Measurements from ENCODE around the gene TMEM272.

TMEM272 gene

DNA sequence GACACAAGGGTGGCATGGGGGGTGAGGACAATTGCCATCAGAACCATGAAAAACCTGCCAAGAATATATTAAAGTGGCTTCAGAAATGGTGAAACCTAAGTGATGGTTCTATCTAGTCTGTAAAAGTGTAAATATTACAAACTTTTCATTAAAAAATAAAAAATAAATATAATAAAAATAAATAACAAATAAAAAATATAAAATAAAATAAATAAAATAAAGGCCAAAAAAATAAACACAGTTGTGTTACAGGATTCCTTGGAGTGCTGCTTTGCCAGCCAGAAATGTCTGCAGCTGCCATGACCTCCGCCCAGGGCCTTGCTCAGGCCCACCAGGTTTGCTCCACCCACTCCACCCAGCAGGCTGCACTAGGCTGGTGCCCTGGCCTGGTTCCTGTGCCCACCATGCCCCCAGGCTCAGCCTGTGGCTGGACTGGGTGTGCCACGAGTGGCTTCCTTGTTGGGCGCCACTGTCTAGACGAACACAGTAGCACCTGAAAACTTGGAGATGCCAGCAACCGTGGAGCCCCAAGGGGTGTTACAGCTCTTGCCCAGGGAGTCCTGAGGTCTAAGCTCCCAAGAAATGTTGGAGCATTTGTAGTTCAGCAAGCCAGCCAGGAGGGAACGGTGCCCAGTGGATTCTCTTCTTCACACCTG is 37.7 kb upstream of the TMEM272 start:
- Histone ChIP-seq H4K20me1 (ENCODE audit: low read depth, low read length) (no peaks in the 10 kb centered on the region), H3K27me3 (ENCODE audit: low read length) (no peaks in the 10 kb centered on the region), H2AFZ (ENCODE audit: low read depth, low read length, severe bottlenecking) (no peak overlapping the region), H3K4me3 (ENCODE audit: insufficient read depth, low read length, poor library complexity, severe bottlenecking) (no peak overlapping the region), H3K9me2 (replicated peaks; ENCODE audit: insufficient read depth, low read length) (no peaks in the 10 kb centered on the region), H3K27ac (ENCODE audit: low read depth, low read length) (no peak overlapping the region), H3K9ac (ENCODE audit: low read length) (no peak overlapping the region), H3K79me2 (ENCODE audit: insufficient read depth, low read length) (no peaks in the 10 kb centered on the region), H3K36me3 (ENCODE audit: low read length) (no peaks in the 10 kb centered on the region), H3F3A (ENCODE audit: insufficient read depth) (no peaks in the 10 kb centered on the region), H3K9me3 (ENCODE audit: insufficient read depth, low read length) (peaks cover 14% of the 10 kb centered on the region; the same call in 1 of the 2 replicates), H3K4me2 (ENCODE audit: low read depth, low read length, poor library complexity, severe bottlenecking) (no peak overlapping the region)
- TF ChIP-seq, protein P1, sequence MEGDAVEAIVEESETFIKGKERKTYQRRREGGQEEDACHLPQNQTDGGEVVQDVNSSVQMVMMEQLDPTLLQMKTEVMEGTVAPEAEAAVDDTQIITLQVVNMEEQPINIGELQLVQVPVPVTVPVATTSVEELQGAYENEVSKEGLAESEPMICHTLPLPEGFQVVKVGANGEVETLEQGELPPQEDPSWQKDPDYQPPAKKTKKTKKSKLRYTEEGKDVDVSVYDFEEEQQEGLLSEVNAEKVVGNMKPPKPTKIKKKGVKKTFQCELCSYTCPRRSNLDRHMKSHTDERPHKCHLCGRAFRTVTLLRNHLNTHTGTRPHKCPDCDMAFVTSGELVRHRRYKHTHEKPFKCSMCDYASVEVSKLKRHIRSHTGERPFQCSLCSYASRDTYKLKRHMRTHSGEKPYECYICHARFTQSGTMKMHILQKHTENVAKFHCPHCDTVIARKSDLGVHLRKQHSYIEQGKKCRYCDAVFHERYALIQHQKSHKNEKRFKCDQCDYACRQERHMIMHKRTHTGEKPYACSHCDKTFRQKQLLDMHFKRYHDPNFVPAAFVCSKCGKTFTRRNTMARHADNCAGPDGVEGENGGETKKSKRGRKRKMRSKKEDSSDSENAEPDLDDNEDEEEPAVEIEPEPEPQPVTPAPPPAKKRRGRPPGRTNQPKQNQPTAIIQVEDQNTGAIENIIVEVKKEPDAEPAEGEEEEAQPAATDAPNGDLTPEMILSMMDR (IDR thresholded peaks at IDR 0.05; ENCODE audit: insufficient read depth, low read length, poor library complexity, severe bottlenecking): no peak
- TF ChIP-seq EZH2phosphoT487 (conservative IDR thresholded peaks at IDR 0.05; ENCODE audit: low read length): no peak

DNA sequence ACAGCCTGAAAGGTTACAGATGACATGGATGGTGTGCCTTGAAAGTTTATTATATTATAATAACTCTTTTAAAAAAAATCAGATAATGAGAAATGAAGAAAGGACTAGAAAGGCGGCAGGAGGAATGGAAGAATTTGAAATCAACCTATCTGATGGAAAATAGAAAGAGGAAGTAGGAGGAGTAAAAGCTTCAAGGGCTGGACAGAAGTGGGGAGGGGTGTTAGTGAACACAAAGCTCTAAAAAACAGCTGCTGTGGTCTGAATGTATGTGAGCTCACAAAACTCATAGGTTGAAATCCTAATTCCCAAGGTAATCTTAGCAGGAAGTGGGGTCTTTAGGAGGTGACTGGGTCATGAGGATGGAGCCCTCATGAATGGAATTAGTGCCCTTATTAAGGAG is 36.3 kb upstream of the TMEM272 start:
- H3K4me3 ChIP-seq (ENCODE audit: insufficient read depth, low read length, poor library complexity, severe bottlenecking): no peak overlapping the region
- H3K27me3 ChIP-seq (ENCODE audit: low read length): no peaks in the 10 kb centered on the region
- no peak overlapping the region for H2AFZ ChIP-seq (ENCODE audit: low read depth, low read length, severe bottlenecking)
- H3F3A ChIP-seq (ENCODE audit: insufficient read depth): no peaks in the 10 kb centered on the region
- no peaks in the 10 kb centered on the region for H4K20me1 ChIP-seq (ENCODE audit: low read depth, low read length)
- H3K79me2 ChIP-seq (ENCODE audit: insufficient read depth, low read length): no peaks in the 10 kb centered on the region
- H3K4me2 ChIP-seq (ENCODE audit: low read depth, low read length, poor library complexity, severe bottlenecking): no peak overlapping the region
- no peaks in the 10 kb centered on the region for H3K9me2 ChIP-seq (replicated peaks; ENCODE audit: insufficient read depth, low read length)
- no peaks in the 10 kb centered on the region for H3K36me3 ChIP-seq (ENCODE audit: low read length)
- TF ChIP-seq, protein P1 (IDR thresholded peaks at IDR 0.05; ENCODE audit: insufficient read depth, low read length, poor library complexity, severe bottlenecking): no peak
- TF ChIP-seq EZH2phosphoT487 (conservative IDR thresholded peaks at IDR 0.05; ENCODE audit: low read length): no peak
- H3K9ac ChIP-seq (ENCODE audit: low read length): no peak overlapping the region
- H3K27ac ChIP-seq (ENCODE audit: low read depth, low read length): no peak overlapping the region
- peaks cover 14% of the 10 kb centered on the region; the same call in 1 of the 2 replicates for H3K9me3 ChIP-seq (ENCODE audit: insufficient read depth, low read length)

DNA sequence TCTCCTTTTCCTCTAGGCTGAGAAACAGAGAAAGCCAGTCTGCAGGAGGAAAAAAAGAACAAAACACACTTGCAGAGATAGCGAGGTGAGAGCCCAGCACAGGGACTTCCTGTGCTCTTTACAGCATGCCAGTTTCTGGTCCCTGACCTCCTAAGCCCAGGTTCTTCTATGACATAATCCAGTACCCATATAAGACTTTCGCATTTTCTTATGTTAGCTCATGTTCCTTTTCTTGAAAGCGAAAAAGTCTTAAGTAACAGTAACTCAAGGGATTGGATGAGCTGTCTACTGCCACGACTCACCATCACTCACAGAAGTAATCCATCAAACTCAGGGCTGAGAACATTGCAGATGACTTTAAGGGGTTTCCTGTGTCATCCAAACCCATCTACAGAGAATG is 34.2 kb upstream of the TMEM272 start:
- Histone ChIP-seq H3F3A (ENCODE audit: insufficient read depth) (no peaks in the 10 kb centered on the region), H4K20me1 (ENCODE audit: low read depth, low read length) (no peaks in the 10 kb centered on the region), H3K9me2 (replicated peaks; ENCODE audit: insufficient read depth, low read length) (no peaks in the 10 kb centered on the region), H2AFZ (ENCODE audit: low read depth, low read length, severe bottlenecking) (no peak overlapping the region), H3K9me3 (ENCODE audit: insufficient read depth, low read length) (peaks cover 12% of the 10 kb centered on the region; the same call in 1 of the 2 replicates), H3K79me2 (ENCODE audit: insufficient read depth, low read length) (no peaks in the 10 kb centered on the region), H3K4me2 (ENCODE audit: low read depth, low read length, poor library complexity, severe bottlenecking) (no peak overlapping the region), H3K36me3 (ENCODE audit: low read length) (no peaks in the 10 kb centered on the region), H3K9ac (ENCODE audit: low read length) (no peak overlapping the region), H3K27me3 (ENCODE audit: low read length) (no peaks in the 10 kb centered on the region), H3K4me3 (ENCODE audit: insufficient read depth, low read length, poor library complexity, severe bottlenecking) (no peak overlapping the region), H3K27ac (ENCODE audit: low read depth, low read length) (no peak overlapping the region)
- TF ChIP-seq EZH2phosphoT487 (conservative IDR thresholded peaks at IDR 0.05; ENCODE audit: low read length): no peak
- TF ChIP-seq, protein P1 (IDR thresholded peaks at IDR 0.05; ENCODE audit: insufficient read depth, low read length, poor library complexity, severe bottlenecking): no peak
